Kidney tubule cell (primary cell): ENCODE data around the gene SUSD1.
"Not testable (repeated sequence)": the region's sequence is repeated elsewhere in the genome, so short reads cannot be mapped to it uniquely, and the experiment has no call there.

Source experiments
- DNase-seq: peaks from one replicate; pipeline ENCODE4 v3.0.0-alpha.2; 2018; ENCODE audit warnings: low spot score

Gene SUSD1

GRCh38 chr9:112174965-112175795 lies at the start of gene SUSD1:
TSS of gene SUSD1 (minus strand) at chr9:112175297. CDS start at chr9:112175235, 62 bp downstream.
- peak; percentile 23 for DNase-seq

DNA sequence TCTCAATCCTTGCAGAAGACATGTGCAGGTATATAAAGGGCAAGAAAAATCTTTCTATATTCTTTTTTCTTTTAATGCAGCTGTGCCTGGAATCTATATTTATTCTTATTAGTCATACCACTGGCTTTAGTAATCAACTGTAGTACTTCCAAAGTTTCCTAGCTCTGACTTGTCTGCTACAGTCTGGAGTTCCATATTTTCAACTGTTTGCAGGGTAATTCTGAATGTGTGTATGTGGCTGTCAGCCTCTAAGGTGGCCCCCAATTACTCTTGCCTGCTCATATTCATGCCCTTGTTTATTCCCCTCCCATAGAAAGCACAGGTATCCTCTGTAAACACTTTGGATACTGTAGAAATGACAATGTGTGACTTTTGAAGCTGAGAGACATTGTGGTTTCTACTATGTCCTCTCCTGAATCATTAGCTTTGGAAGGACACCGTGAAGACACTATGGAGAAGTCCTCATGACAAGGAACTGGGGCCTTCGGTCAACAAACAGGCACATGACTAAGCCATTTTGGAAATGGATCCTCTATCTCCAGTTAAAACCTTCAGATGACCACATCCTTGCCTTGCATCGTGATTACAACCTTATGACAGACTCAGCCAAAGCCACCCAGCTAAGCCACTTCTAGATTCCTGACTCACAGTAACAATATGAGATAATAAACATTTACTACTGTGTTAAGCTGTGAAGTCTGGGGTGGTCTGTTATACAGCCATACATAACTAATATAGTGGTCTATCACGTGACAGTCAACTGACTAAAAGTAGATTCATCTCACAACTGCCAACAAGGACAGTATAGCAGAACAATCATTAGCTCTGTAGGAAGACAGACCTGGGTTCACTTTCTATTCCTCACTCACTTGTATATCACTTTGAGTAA lies 49.5 kb upstream of the SUSD1 start:
- peak; percentile 17 for DNase-seq

DNA sequence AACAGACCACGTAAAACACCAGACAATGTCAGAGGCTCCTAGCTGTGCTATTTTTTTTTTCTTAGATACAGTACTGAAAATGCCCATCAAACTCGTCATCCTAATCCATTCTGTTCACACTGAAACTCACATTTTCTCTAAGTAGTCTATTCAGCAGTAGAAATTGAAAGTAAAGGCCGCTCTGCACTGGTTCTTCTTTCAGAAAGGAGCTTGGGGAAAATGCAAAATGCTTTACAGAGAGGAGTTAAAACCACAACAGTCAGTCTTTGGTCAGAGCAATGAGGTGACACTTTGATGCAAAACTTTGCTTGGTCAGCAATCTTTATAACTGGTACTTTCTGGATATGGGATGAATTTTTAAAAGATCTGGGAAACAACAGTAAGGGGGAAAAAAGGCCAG lies 43.8 kb upstream of the SUSD1 start:
- no peak for DNase-seq

DNA sequence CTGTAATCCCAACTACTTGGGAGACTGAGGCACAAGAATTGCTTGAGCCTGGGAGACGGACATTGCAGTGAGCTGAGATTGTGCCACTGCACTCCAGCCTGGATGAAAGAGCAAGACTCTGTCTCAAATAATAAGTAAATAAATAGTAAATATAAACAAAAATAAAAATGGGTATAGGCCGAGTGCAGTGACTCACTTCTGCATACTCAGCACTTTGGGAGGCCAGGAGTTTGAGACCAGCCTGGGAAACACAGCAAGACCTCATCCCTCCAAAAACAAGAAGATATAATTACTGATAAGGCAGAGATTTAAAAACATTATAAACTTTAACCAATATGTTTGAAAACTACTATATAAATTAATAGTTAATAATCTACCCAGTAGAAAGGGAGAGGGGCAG lies 37.8 kb upstream of the SUSD1 start:
- no peak for DNase-seq

DNA sequence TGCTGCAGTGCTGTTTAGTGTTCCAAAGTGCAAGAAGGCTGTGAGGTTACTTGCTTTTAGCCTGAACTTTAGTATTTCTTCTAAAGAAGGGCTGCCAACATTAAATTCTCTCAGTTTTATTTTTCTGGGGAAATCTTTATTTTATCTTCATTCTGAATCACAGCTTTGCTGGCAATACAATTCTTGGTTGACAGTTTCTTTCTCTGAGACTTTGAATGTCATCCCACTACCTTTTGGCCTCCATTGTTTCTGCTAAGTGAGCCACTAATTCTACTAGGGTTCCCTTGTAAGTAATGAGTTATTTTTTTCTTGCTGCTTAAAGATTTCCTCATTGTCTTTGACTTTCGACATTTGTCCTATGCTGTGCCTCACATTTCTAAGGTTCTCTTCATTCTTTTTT lies 32.4 kb upstream of the SUSD1 start:
- no peak for DNase-seq

DNA sequence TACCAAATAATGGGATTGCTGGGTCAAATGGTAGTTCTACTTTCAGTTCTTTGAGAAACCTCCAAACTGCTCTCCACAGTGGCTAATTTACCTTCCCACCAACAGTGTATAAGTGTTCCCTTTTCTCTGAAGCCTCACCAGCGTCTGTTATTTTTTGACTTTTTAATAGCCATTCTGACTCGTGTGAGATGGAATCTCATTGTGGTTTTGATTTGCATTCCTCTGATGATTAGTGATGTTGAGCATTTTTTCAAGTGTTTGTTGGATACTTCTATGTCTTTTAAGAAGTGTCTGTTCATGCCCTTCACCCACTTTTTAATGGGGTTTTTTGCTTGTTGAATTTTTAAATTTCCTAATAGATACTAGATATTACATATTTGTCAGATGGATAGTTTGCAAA lies 28.4 kb upstream of the SUSD1 start:
- peak; percentile 74 for DNase-seq

- no peak for DNase-seq
Observed at GRCh38 chr9:112200711-112201110, 25.6 kb upstream of the SUSD1 start.

DNA sequence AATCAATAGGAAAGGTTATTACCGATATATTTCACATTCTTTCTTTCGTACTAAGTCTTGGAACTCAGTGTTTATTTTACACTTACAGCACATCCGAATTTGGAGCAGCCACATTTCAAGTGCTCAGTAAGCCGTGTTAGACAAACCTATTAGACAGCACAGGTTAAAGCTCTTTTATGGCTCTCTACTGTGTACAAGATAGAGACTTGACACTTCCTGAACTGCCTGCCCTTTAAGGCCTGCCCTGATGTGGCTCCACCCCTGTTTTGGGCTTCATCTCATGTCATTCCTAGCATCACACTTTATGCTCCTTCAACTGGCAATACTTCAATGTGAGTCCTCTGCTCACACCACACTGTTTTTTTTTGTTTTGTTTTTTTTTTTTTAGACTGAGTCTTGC lies 23.5 kb upstream of the SUSD1 start:
- DNase-seq, result peak; percentile 50

DNA sequence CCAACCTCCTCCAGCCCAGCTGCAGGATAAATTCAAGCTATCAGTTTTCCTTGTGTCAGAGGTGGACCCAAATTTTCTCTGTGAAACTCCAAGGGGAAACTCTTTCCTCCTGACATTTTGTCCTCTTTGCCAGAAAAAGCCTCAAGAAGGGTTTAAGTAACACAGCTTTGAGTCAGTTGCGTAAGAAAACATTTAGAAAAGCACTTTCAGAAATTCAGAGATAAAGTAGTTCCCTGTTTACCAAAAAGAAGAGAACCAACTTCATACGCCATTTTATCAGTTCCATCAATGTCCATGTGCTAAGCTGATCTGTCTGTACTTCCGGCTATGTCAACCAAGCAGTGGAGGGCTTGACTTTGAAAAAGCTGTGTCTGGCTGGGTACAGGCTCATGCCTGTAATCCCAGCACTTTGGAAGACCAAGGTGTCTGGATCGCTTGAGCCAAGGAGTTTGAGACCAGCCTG lies 19.9 kb upstream of the SUSD1 start:
- DNase-seq, result no peak

DNA sequence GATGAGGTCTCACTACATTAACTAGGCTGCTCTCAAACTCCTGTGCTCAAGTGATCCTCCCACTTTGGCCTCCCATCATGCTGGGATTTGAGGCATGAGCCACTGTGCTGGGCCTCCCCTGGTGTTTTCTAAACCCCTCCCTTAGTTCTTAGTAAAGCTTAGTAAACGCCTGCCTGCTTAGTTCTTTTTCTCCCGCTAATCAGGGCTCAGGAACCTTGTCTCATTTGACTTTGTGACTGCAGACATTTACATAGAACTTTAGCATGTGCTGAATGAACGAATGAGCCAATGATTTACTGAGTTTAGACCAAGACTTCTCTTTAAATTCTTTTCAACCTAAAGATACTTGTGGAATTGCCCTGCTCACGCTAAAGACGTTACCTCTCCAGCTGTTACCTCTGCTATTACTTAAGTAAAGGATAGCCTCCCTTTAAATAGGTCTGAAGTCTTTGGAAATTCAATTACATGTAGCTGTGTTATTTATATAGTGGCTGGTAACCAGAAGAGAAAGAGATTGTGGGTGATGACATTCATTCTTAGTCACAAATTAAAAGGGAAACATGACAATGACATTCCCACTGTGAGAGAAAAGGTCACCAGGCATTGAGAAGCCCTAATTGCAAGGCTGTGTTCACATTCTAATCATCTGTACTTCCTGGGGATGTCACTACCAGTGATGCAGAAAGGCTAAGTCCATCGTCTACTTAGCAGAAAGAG lies 18.6 kb upstream of the SUSD1 start:
- peak; percentile 51 for DNase-seq

GRCh38 chr9:112190320-112190719 lies 15.2 kb upstream of the SUSD1 start:
- DNase-seq, result not testable (repeated sequence)

DNA sequence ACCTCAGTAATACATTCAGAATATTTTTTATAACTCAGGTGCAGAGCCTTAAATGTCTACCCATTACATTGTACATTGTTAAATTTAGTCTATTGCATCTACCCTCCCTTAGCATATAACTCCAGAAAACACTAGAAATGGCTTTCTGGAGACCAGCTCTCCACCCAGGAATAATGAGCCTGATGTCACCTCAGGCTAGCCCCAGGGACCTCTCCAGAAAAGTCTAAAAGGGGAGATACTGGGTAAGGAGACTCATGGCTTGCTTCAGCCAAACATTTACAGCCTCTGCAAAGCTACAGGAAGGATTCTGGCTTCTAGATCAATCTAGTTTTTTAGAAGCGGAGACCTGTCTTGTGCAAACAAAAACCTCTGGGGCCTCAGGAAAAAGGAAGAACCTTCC lies 13.8 kb upstream of the SUSD1 start:
- no peak for DNase-seq

DNA sequence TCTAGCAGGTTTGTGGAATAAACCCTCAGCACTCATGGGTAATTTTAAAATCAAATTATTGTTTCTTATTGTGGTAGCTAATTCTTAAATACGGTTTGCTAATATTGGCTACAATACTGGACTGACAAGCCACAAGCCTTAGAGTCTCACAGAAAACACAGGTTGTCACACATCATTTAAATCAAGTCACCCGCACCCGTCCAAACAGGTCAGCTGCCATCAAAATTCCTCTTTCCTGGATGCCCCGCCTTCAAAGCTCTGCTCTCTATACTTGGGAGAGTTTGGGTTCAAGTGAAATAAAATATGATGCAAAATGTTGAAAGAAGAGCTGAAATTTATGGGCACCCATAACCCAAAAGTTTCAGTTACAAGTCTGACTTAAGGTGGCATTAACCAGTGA lies 12.3 kb upstream of the SUSD1 start:
- no peak for DNase-seq

- peak; percentile 45 for DNase-seq
Observed at GRCh38 chr9:112186695-112187094, 11.6 kb upstream of the SUSD1 start.

GRCh38 chr9:112184946-112185345 lies 9.8 kb upstream of the SUSD1 start:
- DNase-seq, result no peak

GRCh38 chr9:112184221-112184620 lies 9.1 kb upstream of the SUSD1 start:
- no peak for DNase-seq

DNA sequence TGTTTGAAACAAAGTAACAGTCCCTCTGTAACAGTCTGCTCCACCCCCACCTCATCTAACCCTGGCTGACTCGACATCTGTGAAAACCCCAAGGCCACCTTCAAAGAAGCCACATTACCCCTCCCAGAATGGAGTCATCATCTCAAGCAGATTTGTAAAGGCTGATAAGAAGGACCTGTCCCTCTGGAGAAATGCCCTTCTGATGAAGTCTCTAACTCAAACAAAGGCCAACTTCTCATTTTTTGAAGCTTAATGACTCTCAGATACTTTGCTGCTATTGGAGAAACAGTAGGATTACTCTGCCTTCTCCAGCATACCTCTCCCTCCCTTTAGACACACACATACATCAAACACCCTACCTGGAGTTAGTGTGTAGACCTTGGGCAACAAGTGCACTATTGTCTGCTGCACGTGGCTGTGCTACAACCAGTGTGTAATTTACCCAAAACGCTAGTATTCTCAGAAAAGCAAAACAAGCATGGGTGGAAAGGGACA lies 5.3 kb upstream of the SUSD1 start:
- DNase-seq, result peak; percentile 60

DNA sequence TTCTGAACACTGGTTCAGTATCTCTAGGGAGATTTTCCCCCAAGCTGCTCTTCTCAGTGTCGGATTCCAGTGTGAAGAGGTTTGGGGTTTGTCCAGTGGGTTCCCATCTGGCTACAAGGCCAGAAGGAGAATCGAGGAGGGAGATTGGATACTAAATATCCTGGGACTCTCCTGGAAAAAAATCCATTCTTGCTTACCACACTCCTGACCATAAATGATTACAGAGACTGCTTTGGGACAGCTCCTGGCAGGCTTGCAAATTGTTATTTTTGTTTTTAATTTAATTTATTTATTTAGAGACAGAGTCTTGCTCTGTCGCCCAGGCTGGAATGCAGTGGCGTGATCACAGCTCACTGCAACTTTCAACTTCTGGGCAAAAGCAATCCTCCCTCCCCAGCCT lies 4.7 kb upstream of the SUSD1 start:
- no peak for DNase-seq

- DNase-seq, result peak; percentile 50
Observed at GRCh38 chr9:112176524-112176923, 1.4 kb upstream of the SUSD1 start.

DNA sequence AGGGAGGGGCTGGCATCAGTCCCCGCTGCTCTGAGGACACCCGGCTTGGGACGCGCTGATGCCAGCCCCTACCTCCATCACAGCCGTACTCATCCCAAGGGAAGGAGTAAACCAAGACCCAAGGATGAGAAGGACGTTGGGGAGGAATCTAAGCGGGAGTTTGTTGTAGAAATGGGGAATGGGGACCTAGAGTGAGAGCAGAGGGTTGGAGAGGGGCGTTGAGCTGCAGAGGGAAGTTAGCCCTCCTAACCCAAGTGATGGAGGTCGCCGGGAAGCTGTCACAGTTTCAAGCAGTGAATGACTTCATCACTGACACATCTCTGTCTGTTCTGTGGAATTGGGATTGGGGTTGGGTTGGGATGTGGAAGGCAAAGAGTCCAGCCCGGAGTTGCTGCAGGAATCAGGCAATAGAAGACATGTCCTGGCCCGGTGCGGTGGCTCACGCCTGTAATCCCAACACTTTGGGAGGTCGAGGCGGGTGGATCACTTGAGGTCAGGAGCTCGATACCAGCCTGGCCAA lies 759 bp upstream of the SUSD1 start:
- DNase-seq, result no peak

GRCh38 chr9:112174222-112174964 lies 704 bp downstream of the SUSD1 start:
- DNase-seq, result peak; percentile 79
